ENCODE measurements around the gene ZNF678.

Gene ZNF678

DNA sequence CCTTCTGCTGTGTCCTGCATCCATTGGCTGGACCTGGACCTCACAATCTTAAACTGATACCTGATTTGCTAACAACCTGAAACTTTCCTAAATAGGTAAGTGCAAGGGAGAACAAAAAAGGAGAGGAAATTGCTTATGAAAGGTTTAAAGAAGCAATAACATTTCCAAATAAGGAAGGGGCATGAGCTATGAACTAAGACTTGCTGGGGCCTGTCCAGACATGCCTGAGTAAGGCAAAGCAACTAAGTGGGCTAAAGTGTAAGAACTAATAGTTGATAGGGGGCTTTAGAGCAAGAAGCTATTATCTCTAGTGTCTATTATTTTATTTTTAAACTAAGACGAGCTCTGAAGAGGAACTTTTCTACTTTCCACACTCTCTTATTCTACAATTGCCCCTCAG, 160.1 kb downstream of the ZNF678 start:
- DNase-seq (ENCODE audit: low read depth), result no peak

GRCh38 chr1:227725046-227725445, 161.7 kb downstream of the ZNF678 start:
- DNase-seq (ENCODE audit: low read depth), result no peak

- no peak for DNase-seq (ENCODE audit: low read depth)
Measured at GRCh38 chr1:227726318-227726717, 163.0 kb downstream of the ZNF678 start.
